WTC11 (cell line): ENCODE results near the gene ARSB.

ENCODE experiments used
- CTCF ChIP-seq: fragments of 200-600 bp; IDR thresholded peaks from 2 replicates; pipeline ENCODE4 v1.8.0; 2022; ENCODE audit warnings: antibody characterized with exemption
- GABPB1 ChIP-seq: sonication (generic); formaldehyde crosslinking; IDR thresholded peaks from 2 replicates; pipeline ENCODE4 v1.8.1; 2023; ENCODE audit warnings: mild to moderate bottlenecking, missing genetic modification reagents
- JUN ChIP-seq: sonication (generic); formaldehyde crosslinking; IDR thresholded peaks from 2 replicates; pipeline ENCODE4 v1.8.0; 2023; ENCODE audit warnings: mild to moderate bottlenecking, missing genetic modification reagents
- USF2 ChIP-seq: sonication (generic); formaldehyde crosslinking; IDR thresholded peaks from 2 replicates; pipeline ENCODE4 v1.8.1; 2023; ENCODE audit warnings: mild to moderate bottlenecking, missing genetic modification reagents, moderate library complexity

- TF ChIP-seq JUN (no peak), CTCF (no peak), USF2 (CRISPR knock-in tag) (no peak), GABPB1 (CRISPR knock-in tag) (no peak)
Observed at GRCh38 chr5:78803941-78804340, 181.2 kb downstream of the ARSB start.
